Effector CD4-positive, alpha-beta T cell (primary cell): ENCODE measurements around the gene CAPZB.

Experiments
- DNase-seq: peaks from one replicate; pipeline ENCODE4 v3.0.0-alpha.2; 2020

The CAPZB gene

DNA sequence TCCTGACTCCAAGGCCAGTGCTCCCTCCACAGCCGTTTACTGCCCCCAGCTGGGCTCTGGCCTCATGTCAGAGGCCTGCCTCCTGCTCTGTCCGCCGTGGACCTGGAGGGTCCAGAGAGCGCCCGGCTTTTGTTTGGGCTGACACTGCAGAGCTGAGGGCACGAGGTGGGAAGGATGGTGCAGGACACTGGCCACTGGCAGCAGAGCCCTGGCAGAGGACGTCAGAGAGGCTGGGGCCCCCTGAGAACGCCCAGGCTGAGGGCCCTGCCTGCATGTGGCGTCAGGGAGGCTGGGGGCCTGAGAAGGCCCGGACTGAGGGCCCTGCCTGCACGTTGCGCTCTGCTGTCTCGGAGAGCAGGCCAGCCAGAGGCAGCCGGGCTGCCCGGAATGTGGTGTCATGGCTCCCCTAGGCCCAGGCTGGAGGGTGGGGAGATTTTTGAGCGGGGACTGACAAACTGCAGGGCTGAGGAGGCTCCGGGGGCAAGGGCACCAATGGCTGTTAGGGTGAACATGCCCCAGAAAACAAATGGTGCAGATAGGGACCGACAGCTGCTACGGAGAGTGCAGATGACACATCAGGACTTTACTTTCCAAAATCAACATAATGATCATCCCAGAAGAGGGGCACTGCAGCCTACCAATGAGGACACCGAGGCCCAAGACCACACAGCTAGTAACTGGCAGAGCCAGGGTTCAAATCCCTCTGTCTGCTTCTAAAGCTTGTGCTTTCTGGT, 141.6 kb downstream of the CAPZB start:
- DNase-seq, result no peak

DNA sequence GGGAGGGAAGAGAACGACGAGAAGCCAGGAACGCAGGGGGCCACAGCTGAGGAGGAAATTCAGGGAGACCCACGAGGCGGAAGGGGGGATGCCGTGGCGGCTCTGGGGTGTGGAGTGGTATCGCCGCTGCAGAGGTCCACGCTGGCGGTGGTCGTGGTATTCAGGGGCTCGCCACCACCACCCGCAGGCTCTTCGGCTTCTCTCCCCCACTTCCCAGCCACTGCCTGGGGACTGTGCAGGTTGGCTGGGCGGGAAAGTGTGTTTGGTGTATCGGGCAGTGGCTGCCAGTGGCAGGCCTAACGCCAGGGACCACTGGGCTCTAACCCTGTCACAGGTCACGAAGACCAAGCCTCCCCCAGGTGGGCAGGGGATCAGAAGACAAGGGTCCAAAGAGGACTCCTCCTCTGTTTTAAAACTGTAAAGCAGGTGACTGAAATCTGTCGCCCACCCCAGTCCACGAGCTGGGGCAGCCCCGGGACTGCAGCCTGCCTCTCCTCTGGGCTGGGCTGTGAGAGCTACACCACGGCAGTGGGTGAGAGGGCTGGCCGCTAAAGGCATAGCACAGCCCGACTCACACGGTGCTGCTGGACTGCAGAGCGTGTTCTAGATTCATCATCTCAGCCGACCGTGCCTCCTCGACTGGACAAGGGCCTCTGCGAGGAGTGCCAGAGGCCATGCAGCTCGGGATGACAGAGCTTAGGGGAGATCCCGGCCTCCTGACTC, 142.3 kb downstream of the CAPZB start:
- no peak for DNase-seq

DNA sequence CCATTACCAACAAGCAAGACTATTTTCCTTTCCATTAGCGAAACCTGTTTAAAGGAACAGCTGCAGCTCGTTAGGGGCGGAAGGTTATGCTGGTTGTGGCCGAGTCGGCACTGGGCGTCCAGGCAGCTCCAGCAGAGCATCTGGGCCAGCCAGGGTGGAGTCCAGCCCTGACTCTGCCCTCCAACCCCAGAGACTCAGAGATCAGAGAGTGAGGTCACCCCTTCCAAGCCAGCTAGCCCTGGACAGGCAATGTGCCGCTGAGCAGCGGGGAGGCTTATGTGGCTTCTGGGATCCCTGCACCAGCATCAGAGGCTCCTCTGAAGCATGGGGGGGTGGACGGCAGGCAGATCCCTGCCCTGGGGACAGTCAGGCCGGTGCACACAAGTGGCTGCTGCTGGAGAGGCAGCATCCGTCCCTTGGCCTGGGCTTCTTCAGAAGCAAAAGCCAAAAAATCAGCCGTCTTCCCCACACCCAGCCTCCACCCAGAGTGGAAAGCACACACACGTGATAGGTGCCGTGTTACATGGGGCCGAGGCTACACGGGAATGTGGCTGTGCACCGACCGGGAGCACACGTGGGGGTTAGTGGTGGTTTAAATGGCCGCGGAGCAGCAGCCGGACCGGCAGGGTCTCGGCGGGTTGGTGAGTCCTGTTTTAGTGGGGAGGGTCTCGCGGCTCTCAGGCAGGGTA, 143.1 kb downstream of the CAPZB start:
- no peak for DNase-seq

DNA sequence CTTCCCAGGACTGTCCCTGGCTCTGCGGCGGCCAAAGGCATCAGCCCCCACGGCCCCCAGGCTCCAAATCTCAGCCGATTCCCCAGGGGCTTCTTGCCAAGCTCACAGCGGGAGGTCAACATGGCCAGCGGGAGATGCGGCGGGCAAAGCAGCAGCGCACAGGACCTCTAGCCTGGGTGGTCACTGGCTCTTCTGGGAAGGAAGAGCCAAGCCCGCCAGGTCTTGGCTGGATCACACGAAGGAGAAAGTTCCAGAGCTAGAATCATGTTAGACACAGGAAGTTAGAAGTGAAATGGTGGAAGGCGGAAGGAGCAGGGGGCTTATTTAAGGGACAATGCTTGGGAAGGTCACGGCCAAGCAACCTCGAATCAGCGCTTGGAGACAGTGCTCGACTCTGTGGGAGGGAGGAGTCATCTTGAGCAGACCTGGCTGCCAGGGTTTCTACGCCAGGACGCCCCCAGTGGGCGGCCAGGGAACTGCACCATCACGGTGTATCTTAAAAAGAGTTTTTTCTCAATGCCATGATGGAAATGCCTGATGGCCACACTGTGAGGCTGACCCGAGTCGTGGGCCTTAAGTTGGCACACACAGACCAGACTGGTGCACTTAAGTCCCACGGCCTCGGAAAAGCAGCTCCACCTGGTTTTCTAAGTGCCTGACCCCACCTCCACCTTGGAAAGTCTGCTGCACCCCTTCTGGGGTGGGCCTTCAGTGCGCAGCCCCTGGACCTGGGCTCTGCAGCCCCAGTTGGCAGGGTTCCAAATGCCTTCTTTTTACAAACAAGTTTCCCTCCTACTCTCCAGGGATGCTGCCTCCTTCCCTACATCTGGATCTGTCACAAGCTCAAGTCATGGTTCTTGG, 143.9 kb downstream of the CAPZB start:
- DNase-seq, result peak; percentile 67

DNA sequence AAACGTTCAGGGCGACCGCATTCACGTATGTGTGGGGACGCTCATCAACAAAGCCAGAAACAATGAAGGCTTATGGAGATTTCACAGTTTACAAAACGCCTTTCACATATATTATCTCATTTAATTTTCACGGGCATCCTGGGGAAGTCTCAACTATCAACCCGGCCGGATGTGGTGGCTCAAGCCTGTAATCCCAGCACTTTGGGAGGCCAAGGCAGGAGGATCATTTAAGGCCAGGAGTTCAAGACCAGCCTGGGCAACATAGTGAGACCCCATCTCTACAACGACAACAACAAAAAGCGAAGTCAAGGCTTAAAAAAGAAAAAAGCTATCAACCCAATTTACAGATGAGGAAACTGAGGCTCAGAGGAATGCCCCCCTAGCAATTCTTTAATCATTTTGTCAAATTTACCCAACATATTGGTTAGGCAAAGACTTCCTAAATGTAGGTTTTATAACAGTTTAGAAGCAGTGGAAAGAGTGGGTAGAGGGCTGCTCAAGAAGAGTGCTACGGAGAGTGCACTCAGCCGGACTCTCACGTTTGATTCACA, 144.9 kb downstream of the CAPZB start:
- DNase-seq, result no peak

DNA sequence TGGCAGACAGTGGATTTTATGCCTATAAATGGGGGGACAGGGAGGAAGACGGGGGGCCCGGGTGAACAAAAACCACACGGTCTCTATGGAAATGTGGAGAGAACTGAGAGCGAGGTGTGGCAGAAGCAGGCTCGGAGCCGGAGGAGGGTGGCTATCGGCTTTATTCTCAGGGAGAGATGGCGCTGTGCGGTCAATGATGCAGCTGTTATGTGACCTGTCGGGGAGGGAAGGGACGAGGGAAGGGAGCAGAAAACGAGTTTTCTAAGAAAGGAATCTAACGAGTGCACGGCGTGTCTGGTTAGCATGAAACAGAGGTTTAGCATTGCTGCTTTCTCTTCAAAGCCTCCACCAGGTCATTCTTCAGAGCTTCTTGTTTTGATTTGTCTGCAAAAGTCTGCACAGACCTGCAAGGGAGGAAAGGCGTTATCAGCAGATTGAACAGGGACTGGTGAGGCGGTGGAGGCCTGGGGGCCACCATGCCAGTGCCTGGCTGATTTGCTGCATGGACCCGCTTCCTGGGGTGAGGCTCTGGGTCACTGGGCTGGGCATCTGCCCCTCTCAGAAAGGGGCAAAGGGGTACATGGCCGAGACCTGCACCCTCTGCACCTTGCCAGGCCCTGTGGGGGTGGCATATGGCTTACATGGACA, 146.0 kb downstream of the CAPZB start:
- no peak for DNase-seq

DNA sequence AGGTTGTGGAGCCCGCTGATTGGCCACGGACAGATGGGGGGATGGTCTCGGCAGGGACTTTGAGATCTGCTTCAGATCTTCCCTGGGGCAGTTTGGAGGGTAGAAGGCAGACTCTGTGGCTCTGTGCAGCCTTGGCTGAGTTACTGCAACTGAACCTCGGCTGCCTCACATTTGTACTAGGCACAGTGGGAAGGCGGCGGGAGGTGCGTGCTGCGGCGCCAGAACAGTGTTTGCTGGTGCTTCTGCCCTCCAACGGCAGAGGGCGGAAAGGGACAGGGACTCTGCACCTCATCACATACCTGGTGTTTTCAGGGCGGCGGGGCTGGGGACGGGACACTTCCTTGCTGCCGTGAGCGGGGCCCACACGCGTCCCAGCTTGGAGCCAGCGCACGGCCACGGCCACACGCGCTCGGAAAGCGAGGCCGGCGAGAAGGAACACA, 147.0 kb downstream of the CAPZB start:
- DNase-seq, result no peak

DNA sequence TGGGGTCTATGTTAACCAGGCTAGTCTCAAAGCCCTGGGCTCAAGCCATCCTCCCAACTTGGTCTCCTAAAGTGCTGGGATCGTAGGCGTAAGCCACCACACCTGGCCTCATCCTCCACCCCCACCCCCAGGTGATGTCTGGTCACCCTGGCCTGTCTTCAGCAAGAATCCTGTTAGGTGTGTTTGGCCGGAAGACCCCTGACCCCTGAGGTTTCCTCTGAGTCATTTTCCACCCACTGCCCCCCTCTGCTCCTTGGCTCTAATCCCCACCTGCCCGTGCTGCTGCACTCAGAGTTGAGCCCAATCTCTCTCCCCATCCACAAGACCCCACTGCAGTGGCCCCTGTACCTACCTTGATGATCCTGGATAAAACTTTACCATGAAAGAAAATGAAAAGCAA, 148.1 kb downstream of the CAPZB start:
- DNase-seq, result no peak

DNA sequence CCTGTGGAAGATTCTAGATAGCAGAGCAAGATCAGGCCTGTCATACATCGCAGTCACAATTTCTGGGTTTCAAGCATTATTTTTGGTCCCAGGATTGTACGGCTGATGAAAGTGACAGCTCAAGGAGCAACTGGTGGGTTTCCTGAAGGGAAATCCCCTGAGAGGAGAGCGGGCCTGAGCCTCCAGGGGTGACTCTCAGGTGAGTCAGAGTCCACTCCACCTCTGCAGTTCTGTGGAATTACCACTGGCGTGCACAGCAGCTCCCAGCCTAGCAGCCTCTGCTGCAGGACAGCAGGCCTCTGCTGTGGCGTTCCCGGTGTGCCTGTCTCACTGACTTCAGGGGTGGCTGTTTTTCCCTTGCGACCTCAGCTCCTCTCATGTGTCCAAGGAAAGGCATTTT, 148.8 kb downstream of the CAPZB start:
- DNase-seq, result no peak

DNA sequence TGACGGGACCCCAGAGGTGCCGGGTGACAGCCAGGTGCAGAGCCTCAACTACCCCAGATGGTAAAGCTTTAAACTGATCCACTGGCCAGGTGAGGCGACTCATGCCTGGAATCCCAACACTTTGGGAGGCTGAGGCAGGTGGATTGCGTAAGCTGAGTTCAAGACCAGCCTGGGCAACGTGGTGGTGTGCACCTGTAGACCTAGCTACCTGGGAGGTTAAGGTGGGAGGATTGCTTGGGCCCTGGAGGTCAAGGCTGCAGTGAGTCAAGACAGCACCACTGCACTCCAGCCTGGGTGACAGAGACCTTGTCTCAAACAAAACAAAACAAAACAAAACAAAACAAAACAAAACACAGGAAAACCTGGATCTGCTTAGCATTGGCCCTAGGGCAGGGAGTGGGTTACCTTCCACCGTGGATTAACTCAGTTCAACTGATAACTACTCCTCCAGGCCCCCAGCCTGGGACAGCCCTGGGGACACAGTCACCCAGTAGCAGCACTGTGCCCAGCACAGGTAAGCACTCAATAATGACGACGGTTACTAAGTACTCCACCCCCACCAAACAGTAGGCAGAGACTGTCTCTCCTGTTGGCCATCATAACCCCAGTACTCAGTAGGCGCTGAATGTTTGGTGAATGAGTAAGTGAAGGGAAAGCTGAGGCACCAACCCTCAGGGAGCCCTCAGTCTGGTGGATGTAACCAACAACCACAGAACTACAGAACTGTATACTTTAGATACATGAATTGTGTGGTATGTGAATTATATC, 151.6 kb downstream of the CAPZB start:
- no peak for DNase-seq

DNA sequence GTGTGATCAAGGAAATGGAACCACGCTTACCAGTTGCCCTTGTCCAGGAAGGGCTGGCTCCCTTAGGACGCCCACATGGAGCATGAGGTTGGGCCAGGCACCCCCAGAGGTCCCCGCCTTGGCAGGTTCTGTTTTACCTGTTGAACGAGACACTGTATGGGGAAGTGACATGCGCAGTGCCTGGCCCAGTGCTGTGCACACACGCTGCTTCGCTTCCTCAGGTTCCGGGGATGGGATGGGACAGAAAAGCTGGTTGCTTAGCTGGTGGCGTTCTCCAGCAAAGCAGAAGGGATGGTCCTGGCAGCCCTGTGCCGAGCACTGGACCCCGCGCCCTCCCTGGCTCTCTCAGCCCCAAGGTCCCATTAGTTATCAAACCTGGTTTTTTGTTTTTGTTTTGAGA, 152.5 kb downstream of the CAPZB start:
- DNase-seq, result no peak

DNA sequence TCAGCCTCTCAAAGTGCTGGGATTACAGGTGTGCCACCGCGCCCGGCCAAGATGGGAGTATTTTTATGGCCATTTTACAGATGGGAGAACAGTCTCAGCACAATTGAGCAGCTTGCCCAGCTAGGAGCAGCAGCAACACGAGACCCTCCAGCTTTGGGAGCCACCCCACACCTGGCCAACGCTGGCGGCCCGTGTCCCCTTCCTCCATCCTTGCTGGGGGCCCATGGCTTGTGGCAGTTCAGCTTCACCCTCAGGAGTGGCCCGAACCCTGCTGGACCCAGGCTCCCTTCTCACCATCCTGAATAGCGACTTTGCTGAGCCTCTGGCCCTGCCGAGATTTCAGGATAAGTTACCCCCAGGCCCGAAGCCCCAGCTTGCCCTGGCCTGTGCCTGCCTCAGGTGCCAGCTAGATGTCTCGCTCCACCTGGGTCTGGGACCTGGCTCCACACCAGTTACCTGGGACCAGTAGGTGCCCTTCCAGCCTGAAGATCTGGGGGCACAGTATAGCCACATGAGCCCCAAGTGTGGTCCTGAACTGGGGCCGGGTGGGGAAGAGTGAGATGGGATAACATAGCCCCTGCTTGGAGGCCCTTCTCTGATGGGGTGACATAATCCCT, 154.0 kb downstream of the CAPZB start:
- no peak for DNase-seq

DNA sequence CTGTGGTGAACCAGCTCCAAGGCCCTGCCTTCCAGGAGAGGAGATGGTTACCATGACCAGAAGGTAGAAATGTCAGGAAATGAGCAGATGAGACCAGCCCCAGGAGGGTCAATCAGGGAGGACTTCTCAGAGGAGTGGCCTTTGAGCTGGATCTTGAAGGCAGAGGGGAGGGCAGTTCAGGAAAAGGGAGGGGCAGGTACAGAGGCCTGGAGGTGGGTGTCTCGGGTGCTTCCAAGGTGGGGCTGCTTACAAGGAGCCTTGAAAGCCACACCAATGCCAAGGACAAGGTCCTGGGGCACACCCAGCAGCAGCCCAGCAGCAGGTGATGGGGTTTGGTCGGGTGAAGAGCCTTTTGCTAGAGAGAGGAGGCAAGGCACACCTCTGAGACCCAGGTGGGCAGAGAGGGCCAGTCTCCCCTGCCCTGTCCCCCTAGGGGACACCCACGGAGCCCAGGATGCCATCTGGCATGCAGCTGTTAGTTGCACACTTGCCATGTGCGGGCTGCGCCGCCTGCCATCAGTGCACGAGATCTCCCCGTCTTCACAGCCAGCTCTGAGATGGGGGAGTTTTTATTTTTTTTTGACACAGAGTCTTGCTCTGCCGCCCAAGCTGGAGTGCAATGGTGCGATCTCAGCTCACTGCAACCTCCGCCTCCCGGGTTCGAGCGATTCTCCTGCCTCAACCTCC, 154.7 kb downstream of the CAPZB start:
- DNase-seq, result no peak

DNA sequence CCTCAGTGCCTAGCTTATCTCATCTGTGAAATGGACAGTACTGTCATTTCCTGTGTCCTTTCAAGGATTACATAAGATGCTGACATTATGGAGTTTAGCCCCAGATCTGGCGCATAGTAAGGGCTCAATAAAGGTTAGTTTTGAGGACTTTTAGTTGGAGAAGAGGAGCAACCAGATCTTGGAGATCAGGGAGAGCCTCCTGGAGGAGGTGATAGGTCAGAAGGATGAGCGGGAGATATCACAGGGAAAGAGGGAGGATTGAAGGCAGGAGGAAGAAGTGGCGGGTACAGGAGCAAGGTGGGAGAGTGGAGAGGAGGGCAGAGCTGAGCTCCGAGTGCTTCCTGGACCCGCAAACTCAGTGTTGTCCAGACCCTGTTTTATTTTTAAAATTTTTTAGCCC, 155.7 kb downstream of the CAPZB start:
- DNase-seq, result no peak

DNA sequence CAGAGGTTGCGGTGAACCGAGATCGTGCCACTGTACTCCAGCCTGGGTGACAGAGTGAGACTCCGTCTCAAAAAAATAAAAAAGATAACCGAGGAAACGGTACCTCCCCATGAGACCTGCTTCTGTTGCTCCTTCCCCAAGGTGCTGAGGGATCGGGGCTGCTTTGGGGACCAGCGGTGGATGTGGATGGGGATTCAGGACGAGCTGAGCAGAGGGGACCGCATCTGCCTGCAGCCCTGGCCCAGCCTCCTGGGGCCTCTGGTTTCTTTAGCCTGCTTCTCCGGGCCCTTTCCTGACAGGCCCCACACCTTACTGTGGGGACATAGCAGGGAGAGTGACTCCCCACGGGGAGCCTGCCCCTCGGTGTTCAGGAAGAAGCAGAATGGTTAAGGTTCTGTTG, 156.2 kb downstream of the CAPZB start:
- no peak for DNase-seq

DNA sequence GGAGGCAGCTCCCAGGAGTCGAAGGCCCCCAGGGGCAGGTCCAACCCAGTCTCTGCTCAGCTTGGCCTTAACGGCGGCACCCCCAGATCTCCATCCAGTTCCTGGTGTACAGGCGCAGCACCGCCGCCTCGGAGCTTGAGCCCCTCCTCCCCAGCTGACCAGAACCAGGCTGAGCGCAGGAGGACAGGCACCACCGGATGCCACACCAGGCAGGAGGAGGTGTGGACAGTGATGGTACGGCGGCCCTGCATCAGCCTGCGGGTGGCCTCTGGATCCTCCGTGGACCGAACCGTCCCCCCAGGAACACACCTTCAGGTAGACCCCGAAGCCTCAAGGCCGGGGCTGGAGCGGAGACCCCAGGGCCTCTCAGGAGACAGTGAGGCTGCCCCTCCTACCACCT, 156.9 kb downstream of the CAPZB start:
- DNase-seq, result no peak

DNA sequence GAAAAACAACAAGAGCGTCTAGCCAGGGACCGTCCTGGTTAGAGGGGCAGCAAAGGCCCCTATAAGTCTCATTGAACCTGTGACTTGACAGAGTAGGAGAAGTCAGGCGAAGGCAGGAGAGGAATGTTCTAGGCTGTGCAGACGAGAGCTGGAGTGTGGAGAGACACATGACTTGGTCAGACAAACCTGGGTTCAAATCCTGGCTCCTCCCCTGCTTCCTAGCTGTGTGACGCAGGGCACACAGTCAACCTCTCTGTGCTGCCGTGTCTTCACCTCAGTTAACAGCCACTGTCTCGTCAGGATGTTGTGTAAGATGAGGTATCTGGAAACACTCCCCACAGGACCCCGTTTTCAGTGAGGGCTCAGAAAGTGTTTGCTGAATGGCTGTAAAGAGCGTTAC, 157.6 kb downstream of the CAPZB start:
- DNase-seq, result no peak

DNA sequence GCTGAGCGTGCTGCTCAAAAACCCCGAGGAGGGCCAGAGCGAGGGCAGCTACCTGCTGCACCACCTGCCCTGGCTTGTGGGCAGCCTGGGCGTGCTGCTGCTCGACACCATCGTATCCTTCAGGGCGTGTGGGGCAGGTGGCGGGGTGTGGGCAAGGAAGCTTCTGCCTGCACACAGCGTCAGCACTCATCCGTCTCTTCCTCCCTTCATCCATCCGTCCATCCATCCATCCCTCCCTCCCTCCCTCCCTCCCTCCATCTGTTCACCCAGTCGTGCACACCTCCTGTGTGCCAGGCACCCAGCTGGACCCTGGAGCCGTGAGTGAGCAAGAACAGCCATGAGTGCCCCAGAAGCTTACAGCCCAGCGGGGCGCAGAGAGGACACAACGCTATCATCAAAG, 158.0 kb downstream of the CAPZB start:
- DNase-seq, result no peak

DNA sequence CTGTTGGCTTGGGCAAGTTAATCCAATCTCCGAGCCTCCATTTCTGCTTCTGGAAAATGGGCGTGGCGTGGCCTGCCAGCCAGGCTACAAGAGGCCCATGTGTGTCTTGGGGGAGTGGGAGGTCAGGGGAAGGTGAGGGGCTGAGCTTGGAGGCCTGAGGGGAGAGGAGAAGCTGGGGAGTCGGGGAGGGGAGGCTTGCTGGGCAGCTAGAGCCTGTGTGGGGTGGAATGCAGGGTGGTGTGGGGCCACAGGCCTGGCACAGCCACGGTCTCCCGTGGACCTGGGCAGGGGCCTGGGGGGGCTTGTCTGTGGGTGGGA, 158.6 kb downstream of the CAPZB start:
- no peak for DNase-seq

DNA sequence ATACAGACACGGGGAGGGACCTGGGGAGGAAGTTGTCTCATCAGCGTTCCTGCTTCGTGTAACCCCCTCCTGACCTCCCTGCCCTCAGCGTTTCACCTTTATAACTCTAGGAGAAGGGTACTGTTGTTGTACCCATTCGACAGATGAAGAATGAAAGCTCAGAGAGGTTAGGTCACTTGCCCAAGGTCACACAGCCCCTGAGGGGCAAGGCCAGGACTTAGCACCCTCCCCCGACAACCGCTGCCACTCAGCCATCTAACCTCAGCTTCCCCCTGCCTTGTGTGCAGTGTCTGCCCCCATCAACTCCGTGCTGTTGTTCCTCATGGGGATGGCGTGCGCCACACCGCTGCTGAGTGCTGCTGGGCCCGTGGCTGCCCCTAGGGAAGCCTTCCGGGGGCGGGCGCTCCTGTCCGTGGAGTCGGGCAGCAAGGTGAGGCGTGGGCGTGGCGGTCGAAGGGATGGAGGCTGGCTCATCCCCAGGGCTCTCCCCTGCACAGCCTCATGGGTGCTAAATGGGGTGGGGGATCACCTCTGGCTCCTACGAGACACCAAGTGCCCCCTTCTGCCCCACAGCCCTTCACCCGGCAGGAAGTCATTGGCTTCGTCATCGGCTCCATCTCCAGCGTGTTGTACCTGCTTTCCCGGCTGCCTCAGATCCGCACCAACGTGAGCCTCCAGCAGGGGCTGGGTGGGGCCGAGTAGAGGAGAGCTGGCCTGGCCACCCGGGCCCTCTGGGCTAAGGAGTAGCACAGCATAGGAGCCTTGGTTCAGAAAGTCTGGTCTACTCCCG, 159.2 kb downstream of the CAPZB start:
- no peak for DNase-seq
